Mesothelial cell of epicardium (in vitro differentiated cells): ENCODE data around the gene MRAP2. TPM values are rescaled to one million over a fixed set of nuclear protein-coding genes. Genes with fewer than 3 reads are reported as not detected.

ENCODE experiments used
- DNase-seq, 2 experiments: peaks; one replicate each; pipeline ENCODE4 v3.0.0; 2021; ENCODE audit warnings: low spot score in 2 of 2; ENCODE audit not compliant: unreplicated experiment in 2 of 2
- H3K27ac Mint-ChIP-seq: 2 replicates; pipeline ENCODE4 v1.8.0; 2021; ENCODE audit warnings: mixed read lengths
- H3K27me3 Mint-ChIP-seq: 2 replicates; pipeline ENCODE4 v1.8.0; 2021; ENCODE audit warnings: low read depth, mixed read lengths
- H3K36me3 Mint-ChIP-seq: 2 replicates; pipeline ENCODE4 v1.8.0; 2021; ENCODE audit warnings: mixed read lengths
- H3K4me1 Mint-ChIP-seq: 2 replicates; pipeline ENCODE4 v1.8.0; 2021; ENCODE audit warnings: mixed read lengths
- H3K4me3 Mint-ChIP-seq: 2 replicates; pipeline ENCODE4 v1.8.0; 2021; ENCODE audit warnings: mild to moderate bottlenecking, moderate library complexity, mixed read lengths
- H3K9me3 Mint-ChIP-seq: 2 replicates; pipeline ENCODE4 v1.8.0; 2021; ENCODE audit warnings: mixed read lengths
- total RNA-seq: library from RNA; stranded (reverse); gene quantifications from 3 replicates; pipeline ENCODE4 v1.2.1, GENCODE V29; 2021
- TF ChIP-seq, protein P1 (sequence below): fragments of 200-600 bp; sonication (generic); IDR thresholded peaks from one replicate; pipeline ENCODE4 v1.5.0; 2021; ENCODE audit warnings: antibody characterized with exemption; ENCODE audit not compliant: unreplicated experiment

The MRAP2 gene
- total RNA-seq, 1 donor from 2014 or later, result 2.7 TPM

DNA sequence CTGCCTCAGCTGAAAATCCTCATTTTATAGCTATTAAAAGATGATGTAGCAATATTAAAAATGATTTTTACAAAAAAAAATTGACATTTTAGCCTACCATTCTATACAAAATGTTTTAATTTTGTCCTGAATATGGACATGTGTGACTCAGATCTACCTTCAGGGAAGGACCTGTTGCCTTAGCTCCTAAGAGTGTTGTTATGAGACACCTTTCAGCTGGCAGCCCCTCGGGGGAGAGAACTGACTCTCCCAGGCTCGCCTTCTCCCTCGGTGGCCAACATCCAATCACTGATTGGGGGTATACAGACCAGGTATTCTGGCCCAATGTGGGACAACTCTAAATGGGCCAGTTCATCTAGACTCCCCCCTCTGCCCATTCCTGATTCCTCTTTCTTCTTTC is 32.5 kb upstream of the MRAP2 start:
- peaks cover 8% of the 10 kb centered on the region for H3K9me3 Mint-ChIP-seq
- H3K27me3 Mint-ChIP-seq, result peaks cover 10% of the 10 kb centered on the region
- H3K27ac Mint-ChIP-seq, result no peak overlapping the region
- no peak for DNase-seq
- TF ChIP-seq, protein P1, sequence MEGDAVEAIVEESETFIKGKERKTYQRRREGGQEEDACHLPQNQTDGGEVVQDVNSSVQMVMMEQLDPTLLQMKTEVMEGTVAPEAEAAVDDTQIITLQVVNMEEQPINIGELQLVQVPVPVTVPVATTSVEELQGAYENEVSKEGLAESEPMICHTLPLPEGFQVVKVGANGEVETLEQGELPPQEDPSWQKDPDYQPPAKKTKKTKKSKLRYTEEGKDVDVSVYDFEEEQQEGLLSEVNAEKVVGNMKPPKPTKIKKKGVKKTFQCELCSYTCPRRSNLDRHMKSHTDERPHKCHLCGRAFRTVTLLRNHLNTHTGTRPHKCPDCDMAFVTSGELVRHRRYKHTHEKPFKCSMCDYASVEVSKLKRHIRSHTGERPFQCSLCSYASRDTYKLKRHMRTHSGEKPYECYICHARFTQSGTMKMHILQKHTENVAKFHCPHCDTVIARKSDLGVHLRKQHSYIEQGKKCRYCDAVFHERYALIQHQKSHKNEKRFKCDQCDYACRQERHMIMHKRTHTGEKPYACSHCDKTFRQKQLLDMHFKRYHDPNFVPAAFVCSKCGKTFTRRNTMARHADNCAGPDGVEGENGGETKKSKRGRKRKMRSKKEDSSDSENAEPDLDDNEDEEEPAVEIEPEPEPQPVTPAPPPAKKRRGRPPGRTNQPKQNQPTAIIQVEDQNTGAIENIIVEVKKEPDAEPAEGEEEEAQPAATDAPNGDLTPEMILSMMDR, result no peak
- H3K4me1 Mint-ChIP-seq, result no peaks in the 10 kb centered on the region
- H3K4me3 Mint-ChIP-seq, result no peak overlapping the region
- no peaks in the 10 kb centered on the region for H3K36me3 Mint-ChIP-seq

DNA sequence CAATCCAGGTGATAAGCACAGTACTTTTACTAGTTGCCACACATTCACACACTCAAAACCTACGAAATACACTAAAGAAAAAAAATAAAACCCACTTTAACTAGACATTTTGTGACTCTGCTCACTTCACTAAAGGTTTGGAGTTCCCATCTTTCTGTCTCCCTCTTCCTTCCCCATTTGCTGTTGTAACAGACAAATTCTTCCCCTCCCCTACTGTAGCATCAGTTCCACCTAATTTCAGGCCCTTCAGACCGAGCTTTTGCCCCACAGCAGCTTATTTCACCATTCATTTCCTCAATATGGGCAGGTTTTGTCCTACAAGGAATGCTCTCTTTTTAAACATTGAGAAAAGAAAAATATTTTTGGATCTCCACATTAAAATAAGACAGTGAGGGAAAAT is 31.3 kb upstream of the MRAP2 start:
- peaks cover 10% of the 10 kb centered on the region for H3K27me3 Mint-ChIP-seq
- H3K27ac Mint-ChIP-seq, result no peak overlapping the region
- H3K9me3 Mint-ChIP-seq, result peaks cover 2% of the 10 kb centered on the region
- no peak for DNase-seq
- H3K4me3 Mint-ChIP-seq, result no peak overlapping the region
- H3K36me3 Mint-ChIP-seq, result no peaks in the 10 kb centered on the region
- no peaks in the 10 kb centered on the region for H3K4me1 Mint-ChIP-seq
- TF ChIP-seq, protein P1, result no peak

DNA sequence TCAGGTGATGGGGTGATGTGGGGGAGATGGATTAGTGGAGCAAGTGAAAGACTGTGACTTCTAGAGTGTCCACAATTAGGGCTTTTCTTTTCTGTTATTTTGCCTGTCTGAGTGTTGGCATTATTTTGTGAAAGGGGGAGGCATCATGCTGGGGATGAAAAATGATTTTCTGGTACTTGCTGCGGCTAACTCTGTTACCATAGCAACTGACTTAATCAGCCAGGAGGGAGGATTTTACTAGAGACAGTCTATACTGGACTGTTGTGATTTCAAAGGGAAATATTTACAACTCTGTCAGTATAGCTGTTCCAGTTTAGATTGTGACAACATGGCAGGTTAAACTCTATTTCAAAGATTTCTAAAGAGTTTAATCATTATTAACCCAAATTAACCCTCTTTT is 30.4 kb upstream of the MRAP2 start:
- DNase-seq, result no peak
- Mint-ChIP-seq H3K4me3 (no peak overlapping the region), H3K9me3 (no peaks in the 10 kb centered on the region), H3K4me1 (no peaks in the 10 kb centered on the region), H3K27ac (no peak overlapping the region), H3K27me3 (peaks cover 10% of the 10 kb centered on the region), H3K36me3 (no peaks in the 10 kb centered on the region)
- TF ChIP-seq, protein P1, result no peak

DNA sequence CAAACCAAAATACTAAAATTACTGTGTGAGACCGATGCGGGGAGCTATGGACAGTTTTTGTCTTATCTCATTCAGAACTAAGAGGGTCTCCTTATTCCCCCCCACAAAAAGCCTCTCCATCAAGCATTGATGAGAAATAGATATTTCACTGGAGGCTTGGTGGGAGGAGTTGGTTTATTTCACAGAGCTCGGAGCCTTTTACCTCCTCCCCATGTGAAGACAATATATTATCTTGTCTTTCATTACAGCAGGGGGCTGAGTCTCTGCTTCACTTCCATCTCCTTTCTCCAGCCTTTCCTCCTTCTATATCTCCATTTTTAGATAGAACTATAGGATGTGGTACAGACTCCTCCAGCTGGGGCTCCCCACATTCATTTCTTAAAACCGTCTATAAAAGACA is 29.9 kb upstream of the MRAP2 start:
- H3K27ac Mint-ChIP-seq, result no peak overlapping the region
- peaks cover 10% of the 10 kb centered on the region for H3K27me3 Mint-ChIP-seq
- no peaks in the 10 kb centered on the region for H3K36me3 Mint-ChIP-seq
- H3K4me3 Mint-ChIP-seq, result no peak overlapping the region
- H3K4me1 Mint-ChIP-seq, result no peaks in the 10 kb centered on the region
- H3K9me3 Mint-ChIP-seq, result no peaks in the 10 kb centered on the region
- no peak for DNase-seq
- TF ChIP-seq, protein P1, result no peak

DNA sequence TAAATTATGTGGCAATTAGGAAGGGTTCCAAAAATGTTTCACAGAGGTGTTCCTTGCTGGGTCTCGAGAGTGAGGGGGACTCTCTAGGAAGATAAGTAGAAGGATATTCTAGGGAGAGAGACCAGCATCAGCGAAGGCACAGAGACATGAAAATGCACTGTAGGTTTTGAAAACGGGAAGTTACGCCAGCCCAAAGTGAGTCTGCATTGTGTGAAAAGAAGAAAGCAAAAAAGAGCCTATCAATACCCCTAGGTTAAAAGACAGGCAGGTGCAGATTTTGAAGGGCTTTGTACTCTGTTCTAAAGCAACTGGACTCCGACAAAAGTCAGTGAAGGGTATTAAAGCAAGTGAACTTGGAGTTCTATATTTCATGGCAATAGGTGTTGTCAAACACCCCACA is 25.7 kb upstream of the MRAP2 start:
- no peaks in the 10 kb centered on the region for H3K4me1 Mint-ChIP-seq

More for the DNA sequence above, 25.7 kb upstream of the MRAP2 start:
- TF ChIP-seq, protein P1, result no peak
- H3K27ac Mint-ChIP-seq, result no peak overlapping the region
- H3K4me3 Mint-ChIP-seq, result no peak overlapping the region
- DNase-seq, result no peak
- no peaks in the 10 kb centered on the region for H3K9me3 Mint-ChIP-seq
- H3K36me3 Mint-ChIP-seq, result no peaks in the 10 kb centered on the region
- H3K27me3 Mint-ChIP-seq, result peaks cover 12% of the 10 kb centered on the region
